Mesendoderm (in vitro differentiated cells): ENCODE data around the gene TMEM198.

Experiments
- DNase-seq: peaks from one replicate; pipeline ENCODE4 v3.0.0; 2013
- H2AK5ac ChIP-seq: 2 replicates; pipeline ENCODE4 v1.6.1; 2013; ENCODE audit warnings: low read length, inconsistent platforms
- H2BK120ac ChIP-seq: 2 replicates; pipeline ENCODE4 v1.6.1; 2013; ENCODE audit warnings: low read depth, mild to moderate bottlenecking, low read length, moderate library complexity, mixed read lengths
- H2BK15ac ChIP-seq: replicated peaks from 2 replicates; pipeline ENCODE4 v1.6.1; 2013; ENCODE audit warnings: low read depth, mild to moderate bottlenecking, moderate library complexity
- H2BK5ac ChIP-seq: 2 replicates; pipeline ENCODE4 v1.6.1; 2013; ENCODE audit warnings: low read length, inconsistent platforms
- H3K18ac ChIP-seq: 2 replicates; pipeline ENCODE4 v1.6.1; 2013; ENCODE audit warnings: mild to moderate bottlenecking, low read length, mixed read lengths
- H3K23ac ChIP-seq: one replicate; pipeline ENCODE4 v1.6.1; 2013; ENCODE audit warnings: low read length
- H3K27ac ChIP-seq: 2 replicates; pipeline ENCODE4 v1.5.1; 2013; ENCODE audit warnings: low read depth, mild to moderate bottlenecking, inconsistent platforms, low read length, moderate library complexity
- H3K27me3 ChIP-seq: 2 replicates; pipeline ENCODE4 v1.6.1; 2013; ENCODE audit warnings: low read length, control low read depth, mild to moderate bottlenecking, inconsistent platforms; ENCODE audit not compliant: insufficient read depth, poor library complexity
- H3K36me3 ChIP-seq: 2 replicates; pipeline ENCODE4 v1.6.1; 2013; ENCODE audit warnings: low read length, inconsistent platforms; ENCODE audit not compliant: control insufficient read depth, insufficient read depth
- H3K4ac ChIP-seq: one replicate; pipeline ENCODE4 v1.6.1; 2013; ENCODE audit warnings: low read depth, mild to moderate bottlenecking, low read length, moderate library complexity
- H3K4me1 ChIP-seq: 2 replicates; pipeline ENCODE4 v1.6.1; 2013; ENCODE audit warnings: low read depth, low read length, inconsistent platforms; ENCODE audit not compliant: control insufficient read depth
- H3K4me2 ChIP-seq: 2 replicates; pipeline ENCODE4 v1.6.1; 2013; ENCODE audit warnings: low read length
- H3K4me3 ChIP-seq: 2 replicates; pipeline ENCODE4 v1.5.1; 2013; ENCODE audit warnings: mild to moderate bottlenecking, low read length
- H3K56ac ChIP-seq: one replicate; pipeline ENCODE4 v1.6.1; 2013; ENCODE audit warnings: low read length
- H3K79me1 ChIP-seq: 2 replicates; pipeline ENCODE4 v1.6.1; 2013; ENCODE audit warnings: low read length, inconsistent platforms
- H3K79me2 ChIP-seq: 2 replicates; pipeline ENCODE4 v1.6.1; 2013; ENCODE audit warnings: mild to moderate bottlenecking, low read length; ENCODE audit not compliant: control insufficient read depth, insufficient read depth
- H3K9ac ChIP-seq: 2 replicates; pipeline ENCODE4 v1.6.1; 2013; ENCODE audit warnings: low read length, inconsistent platforms
- H4K5ac ChIP-seq: one replicate; pipeline ENCODE4 v1.6.1; 2013; ENCODE audit warnings: low read length
- H4K8ac ChIP-seq: one replicate; pipeline ENCODE4 v1.6.1; 2013; ENCODE audit warnings: low read depth, mild to moderate bottlenecking, control low read depth, low read length, moderate library complexity
- WGBS: extraction: QIAGEN DNeasy Blood & Tissue Kit; methylation state at CpG from one replicate; pipeline ENCODE4 v1.1.7; 2013; ENCODE audit warnings: low lambda C conversion rate, missing lambda C conversion rate; ENCODE audit not compliant: insufficient coverage; ENCODE audit errors: extremely low coverage; 5-methylcytosine and 5-hydroxymethylcytosine counted together

TMEM198 gene

GRCh38 chr2:219526320-219527075, 17.3 kb upstream of the TMEM198 start:
- Histone ChIP-seq H3K79me2 (no peaks in the 10 kb centered on the region), H3K4ac (no peak overlapping the region), H4K5ac (no peak overlapping the region), H2BK5ac (no peak overlapping the region), H4K8ac (no peak overlapping the region), H3K36me3 (no peaks in the 10 kb centered on the region), H3K27me3 (no peaks in the 10 kb centered on the region), H2BK15ac (no peak overlapping the region), H3K4me3 (no peak overlapping the region), H3K27ac (no peak overlapping the region), H3K18ac (no peak overlapping the region), H3K79me1 (no peaks in the 10 kb centered on the region), H2AK5ac (peak overlapping the region; percentile 92), H2BK120ac (no peak overlapping the region), H3K4me1 (peaks cover 11% of the 10 kb centered on the region), H3K9ac (peak overlapping the region; percentile 18), H3K4me2 (no peak overlapping the region), H3K56ac (peak overlapping the region; percentile 66), H3K23ac (no peak overlapping the region)
- no CpG with 5 or more reads among the region's 11 CpGs for WGBS
- DNase-seq = no peak

GRCh38 chr2:219527076-219527394, 16.8 kb upstream of the TMEM198 start:
- Histone ChIP-seq H2AK5ac (peak overlapping the region; percentile 72), H3K23ac (no peak overlapping the region), H3K4me3 (no peak overlapping the region), H3K27ac (no peak overlapping the region), H3K18ac (no peak overlapping the region), H3K36me3 (no peaks in the 10 kb centered on the region), H2BK5ac (no peak overlapping the region), H3K79me2 (no peaks in the 10 kb centered on the region), H4K8ac (no peak overlapping the region), H3K4ac (no peak overlapping the region), H3K9ac (no peak overlapping the region), H3K4me2 (no peak overlapping the region), H2BK15ac (no peak overlapping the region), H2BK120ac (no peak overlapping the region), H3K4me1 (peaks cover 8% of the 10 kb centered on the region), H3K56ac (peak overlapping the region; percentile 1), H4K5ac (no peak overlapping the region), H3K27me3 (no peaks in the 10 kb centered on the region), H3K79me1 (no peaks in the 10 kb centered on the region)
- no CpG with 5 or more reads among the region's 6 CpGs for WGBS
- no peak for DNase-seq

- H2BK15ac ChIP-seq = no peak overlapping the region
- H3K27ac ChIP-seq = no peak overlapping the region
- peaks cover 8% of the 10 kb centered on the region for H3K4me1 ChIP-seq
- H3K4ac ChIP-seq = no peak overlapping the region
- WGBS = no CpG with 5 or more reads among the region's 5 CpGs
- no peak for DNase-seq
- no peak overlapping the region for H3K18ac ChIP-seq
- peak overlapping the region; percentile 72 for H2AK5ac ChIP-seq
- H2BK5ac ChIP-seq = no peak overlapping the region
- no peak overlapping the region for H3K4me3 ChIP-seq
- H4K5ac ChIP-seq = no peak overlapping the region
- no peaks in the 10 kb centered on the region for H3K27me3 ChIP-seq
- H3K79me1 ChIP-seq = no peaks in the 10 kb centered on the region
- H3K9ac ChIP-seq = no peak overlapping the region
- H4K8ac ChIP-seq = no peak overlapping the region
- H3K79me2 ChIP-seq = no peaks in the 10 kb centered on the region
- H3K4me2 ChIP-seq = no peak overlapping the region
- H2BK120ac ChIP-seq = no peak overlapping the region
- H3K56ac ChIP-seq = peak overlapping the region; percentile 1
- no peaks in the 10 kb centered on the region for H3K36me3 ChIP-seq
- H3K23ac ChIP-seq = no peak overlapping the region
Observed at GRCh38 chr2:219527472-219527871, 16.4 kb upstream of the TMEM198 start.

GRCh38 chr2:219530048-219530963, 13.5 kb upstream of the TMEM198 start:
- no peaks in the 10 kb centered on the region for H3K79me1 ChIP-seq
- H3K4me2 ChIP-seq = peak overlapping the region; percentile 45
- no peak overlapping the region for H4K5ac ChIP-seq
- no peak overlapping the region for H3K27ac ChIP-seq
- H2BK15ac ChIP-seq = no peak overlapping the region
- no peak overlapping the region for H2AK5ac ChIP-seq
- no peak overlapping the region for H2BK5ac ChIP-seq
- H3K4ac ChIP-seq = no peak overlapping the region
- H3K27me3 ChIP-seq = no peaks in the 10 kb centered on the region
- H4K8ac ChIP-seq = no peak overlapping the region
- no CpG with 5 or more reads among the region's 21 CpGs for WGBS
- peaks cover 6% of the 10 kb centered on the region for H3K4me1 ChIP-seq
- H3K18ac ChIP-seq = no peak overlapping the region
- H3K36me3 ChIP-seq = no peaks in the 10 kb centered on the region
- H3K79me2 ChIP-seq = no peaks in the 10 kb centered on the region
- no peak overlapping the region for H2BK120ac ChIP-seq
- peak overlapping the region; percentile 46 for H3K56ac ChIP-seq
- H3K4me3 ChIP-seq = no peak overlapping the region
- peak overlapping the region; percentile 20 for H3K9ac ChIP-seq
- no peak overlapping the region for H3K23ac ChIP-seq
- DNase-seq = peak; percentile 87

- Histone ChIP-seq H3K79me2 (no peaks in the 10 kb centered on the region), H3K27ac (no peak overlapping the region), H3K9ac (no peak overlapping the region), H3K4me1 (no peaks in the 10 kb centered on the region), H3K18ac (no peak overlapping the region), H3K27me3 (no peaks in the 10 kb centered on the region), H3K23ac (no peak overlapping the region), H2BK5ac (no peak overlapping the region), H3K36me3 (no peaks in the 10 kb centered on the region), H3K4me2 (no peak overlapping the region), H3K4me3 (no peak overlapping the region), H2BK120ac (no peak overlapping the region), H4K8ac (no peak overlapping the region), H2AK5ac (no peak overlapping the region), H4K5ac (no peak overlapping the region), H3K79me1 (no peaks in the 10 kb centered on the region), H3K4ac (no peak overlapping the region), H3K56ac (peak overlapping the region; percentile 25), H2BK15ac (no peak overlapping the region)
- no peak for DNase-seq
- no CpG with 5 or more reads among the region's 20 CpGs for WGBS
Observed at GRCh38 chr2:219531639-219532377, 12.0 kb upstream of the TMEM198 start.
